CD4-positive, alpha-beta T cell treated with Interleukin-17A for 4 hours (primary cell): ENCODE results near the gene YTHDF2.
A peak's percentile ranks its signal among the peaks of the same experiment; 100 is the strongest.
"Not testable (repeated sequence)": the region's sequence is repeated elsewhere in the genome, so short reads cannot be mapped to it uniquely, and the experiment has no call there.

Experiments used
- DNase-seq: peaks from one replicate; pipeline ENCODE4 v3.0.0-alpha.2; 2020; ENCODE audit warnings: mixed read lengths

The YTHDF2 gene

GRCh38 chr1:28736450-28737306 is at the start of gene YTHDF2:
YTHDF2 (plus strand) TSS chr1:28736940; CDS start chr1:28737121, 181 bp downstream.
- DNase-seq, result peak; percentile 99

GRCh38 chr1:28691627-28692026 is 45.1 kb upstream of the YTHDF2 start:
- DNase-seq, result not testable (repeated sequence)

- no peak for DNase-seq
These were observed 33.1 kb upstream of the YTHDF2 start for GRCh38 chr1:28703629-28704028.

GRCh38 chr1:28716336-28716735 is 20.4 kb upstream of the YTHDF2 start:
- DNase-seq, result no peak

- no peak for DNase-seq
These were observed 18.6 kb upstream of the YTHDF2 start for GRCh38 chr1:28718166-28718565.

GRCh38 chr1:28718586-28719331 is 18.0 kb upstream of the YTHDF2 start:
- DNase-seq, result no peak

- DNase-seq, result no peak
These were observed 17.5 kb upstream of the YTHDF2 start for GRCh38 chr1:28719332-28719619.

GRCh38 chr1:28720376-28720775 is 16.4 kb upstream of the YTHDF2 start:
- DNase-seq, result no peak

GRCh38 chr1:28721927-28722326 is 14.8 kb upstream of the YTHDF2 start:
- not testable (repeated sequence) for DNase-seq

GRCh38 chr1:28725365-28725764 is 11.4 kb upstream of the YTHDF2 start:
- not testable (repeated sequence) for DNase-seq

- no peak for DNase-seq
These were observed 735 bp upstream of the YTHDF2 start for GRCh38 chr1:28735961-28736449.

GRCh38 chr1:28737307-28738132 is 780 bp downstream of the YTHDF2 start:
- peak; percentile 64 for DNase-seq

- no peak for DNase-seq
These were observed 3.4 kb downstream of the YTHDF2 start for GRCh38 chr1:28740118-28740517.

GRCh38 chr1:28744184-28744583 is 7.4 kb downstream of the YTHDF2 start:
- DNase-seq, result no peak

GRCh38 chr1:28745653-28746173 is 9.0 kb downstream of the YTHDF2 start:
- no peak for DNase-seq

GRCh38 chr1:28750330-28750729 is 13.6 kb downstream of the YTHDF2 start:
- no peak for DNase-seq

GRCh38 chr1:28750771-28751294 is 14.1 kb downstream of the YTHDF2 start:
- DNase-seq, result not testable (repeated sequence)

GRCh38 chr1:28751315-28752060 is 14.7 kb downstream of the YTHDF2 start:
- no peak for DNase-seq

- DNase-seq, result no peak
These were observed 19.0 kb downstream of the YTHDF2 start for GRCh38 chr1:28755701-28756100.

GRCh38 chr1:28756846-28757245 is 20.1 kb downstream of the YTHDF2 start:
- peak; percentile 29 for DNase-seq

- no peak for DNase-seq
These were observed 21.7 kb downstream of the YTHDF2 start for GRCh38 chr1:28758420-28758819.

- DNase-seq, result no peak
These were observed 22.5 kb downstream of the YTHDF2 start for GRCh38 chr1:28759257-28759656.
